Sigmoid colon (tissue), 4 donors: ENCODE results near the gene ENAH.

ENCODE experiments used
- EP300 ChIP-seq, 4 donors: sonication (generic); formaldehyde crosslinking; IDR thresholded peaks; one replicate each; pipeline ENCODE4 v1.6.1; 2017; ENCODE audit warnings: antibody characterized with exemption in 4 of 4
- POLR2A ChIP-seq, 2 donors: fragments of 450-650 bp; IDR thresholded peaks; one replicate each; pipeline ENCODE4 v1.6.1; 2016; ENCODE audit warnings: antibody characterized with exemption in 2 of 2, mild to moderate bottlenecking in 2 of 2, moderate library complexity in 2 of 2
- POLR2AphosphoS5 ChIP-seq, 4 donors: sonication (generic); formaldehyde crosslinking; IDR thresholded peaks; one replicate each; pipeline ENCODE4 v1.6.1; 2017; ENCODE audit warnings: antibody characterized with exemption in 4 of 4
- TF ChIP-seq, protein P1 (sequence below), 4 experiments: fragments of 450-650 bp in 3 of 4; fragments of 200-600 bp in 1 of 4; IDR thresholded peaks; one replicate each; pipeline ENCODE4 v1.5.1; 2016 to 2019; ENCODE audit warnings: antibody characterized with exemption in 4 of 4, mild to moderate bottlenecking in 3 of 4, moderate library complexity in 2 of 4

DNA sequence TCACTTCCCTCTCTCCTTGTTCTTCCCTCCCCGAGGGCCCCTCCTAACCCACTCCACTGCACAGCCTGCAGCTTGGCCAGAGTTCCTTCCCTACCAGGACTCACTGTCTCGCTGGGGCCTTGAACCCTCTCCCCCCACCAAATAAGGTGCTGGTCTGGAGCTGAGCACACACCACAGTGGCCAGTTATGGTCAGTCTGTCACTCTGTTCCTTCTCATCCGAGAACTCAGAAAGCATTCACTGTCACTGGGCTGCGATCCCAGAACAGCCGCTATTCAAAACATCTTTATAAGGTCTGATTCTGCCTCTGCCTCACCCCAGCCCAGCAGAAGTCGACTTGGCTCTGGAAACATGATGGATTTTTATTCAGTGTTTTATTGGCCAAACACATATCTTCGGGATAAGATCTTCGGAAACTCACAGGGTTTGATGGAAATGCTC is 205.3 kb downstream of the ENAH start:
- TF ChIP-seq, protein P1, sequence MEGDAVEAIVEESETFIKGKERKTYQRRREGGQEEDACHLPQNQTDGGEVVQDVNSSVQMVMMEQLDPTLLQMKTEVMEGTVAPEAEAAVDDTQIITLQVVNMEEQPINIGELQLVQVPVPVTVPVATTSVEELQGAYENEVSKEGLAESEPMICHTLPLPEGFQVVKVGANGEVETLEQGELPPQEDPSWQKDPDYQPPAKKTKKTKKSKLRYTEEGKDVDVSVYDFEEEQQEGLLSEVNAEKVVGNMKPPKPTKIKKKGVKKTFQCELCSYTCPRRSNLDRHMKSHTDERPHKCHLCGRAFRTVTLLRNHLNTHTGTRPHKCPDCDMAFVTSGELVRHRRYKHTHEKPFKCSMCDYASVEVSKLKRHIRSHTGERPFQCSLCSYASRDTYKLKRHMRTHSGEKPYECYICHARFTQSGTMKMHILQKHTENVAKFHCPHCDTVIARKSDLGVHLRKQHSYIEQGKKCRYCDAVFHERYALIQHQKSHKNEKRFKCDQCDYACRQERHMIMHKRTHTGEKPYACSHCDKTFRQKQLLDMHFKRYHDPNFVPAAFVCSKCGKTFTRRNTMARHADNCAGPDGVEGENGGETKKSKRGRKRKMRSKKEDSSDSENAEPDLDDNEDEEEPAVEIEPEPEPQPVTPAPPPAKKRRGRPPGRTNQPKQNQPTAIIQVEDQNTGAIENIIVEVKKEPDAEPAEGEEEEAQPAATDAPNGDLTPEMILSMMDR (IDR thresholded peaks at IDR 0.05): no peak
- no peak for TF ChIP-seq POLR2A (IDR thresholded peaks at IDR 0.05)
- peak; percentile 76 to 96 (median 94) for TF ChIP-seq EP300 (IDR thresholded peaks at IDR 0.05)
- peak; percentile 80 to 94 (median 90) for TF ChIP-seq POLR2AphosphoS5 (IDR thresholded peaks at IDR 0.05)
